Astrocyte (in vitro differentiated cells and primary cell): ENCODE measurements around the gene MRPS2. TPM values are rescaled to one million over a fixed set of nuclear protein-coding genes. Genes with fewer than 3 reads are reported as not detected.

Experiments
- DNase-seq: peaks from one replicate; pipeline ENCODE4 v3.0.0-alpha.2; 2010; ENCODE audit warnings: low read depth
- FAIRE-seq: peaks from 2 replicates; lab custom pipeline; 2011; peaks lifted over from hg19 to GRCh38; lab: Jason Lieb, UNC
- H2AFZ ChIP-seq: 2 replicates; pipeline ENCODE4 v1.6.0; 2012; ENCODE audit warnings: low read depth, low read length, inconsistent platforms
- H3K27ac ChIP-seq: 2 replicates; pipeline ENCODE4 v1.5.1; 2011; ENCODE audit warnings: low read depth, low read length, inconsistent platforms
- H3K27me3 ChIP-seq: 2 replicates; pipeline ENCODE4 v1.6.0; 2011; ENCODE audit warnings: low read length, inconsistent platforms; ENCODE audit not compliant: insufficient read depth
- H3K36me3 ChIP-seq: 2 replicates; pipeline ENCODE4 v1.5.1; 2011; ENCODE audit warnings: low read length, inconsistent platforms; ENCODE audit not compliant: insufficient read depth
- H3K4me1 ChIP-seq: 2 replicates; pipeline ENCODE4 v1.5.1; 2011; ENCODE audit warnings: low read length, inconsistent platforms; ENCODE audit not compliant: insufficient read depth
- H3K4me2 ChIP-seq: 2 replicates; pipeline ENCODE4 v1.6.0; 2012; ENCODE audit warnings: low read length, inconsistent platforms
- H3K4me3 ChIP-seq: 2 replicates; pipeline ENCODE4 v1.5.1; 2011; ENCODE audit warnings: low read depth, mild to moderate bottlenecking, low read length, inconsistent platforms; ENCODE audit not compliant: insufficient read depth
- H3K79me2 ChIP-seq: 2 replicates; pipeline ENCODE4 v1.6.0; 2012; ENCODE audit warnings: mild to moderate bottlenecking, low read length, inconsistent platforms; ENCODE audit not compliant: insufficient read depth
- H3K9ac ChIP-seq: 2 replicates; pipeline ENCODE4 v1.6.0; 2012; ENCODE audit warnings: mild to moderate bottlenecking, low read length, inconsistent platforms
- H3K9me3 ChIP-seq: 2 replicates; pipeline ENCODE4 v1.5.1; 2012; ENCODE audit warnings: low read depth, mild to moderate bottlenecking, low read length, inconsistent platforms; ENCODE audit not compliant: insufficient read depth
- H4K20me1 ChIP-seq: 2 replicates; pipeline ENCODE4 v1.6.0; 2012; ENCODE audit warnings: low read length, inconsistent platforms; ENCODE audit not compliant: insufficient read depth
- H3K27ac Mint-ChIP-seq: one replicate; pipeline ENCODE4 v1.8.0; 2021; ENCODE audit warnings: mild to moderate bottlenecking, mixed read lengths; ENCODE audit not compliant: unreplicated experiment
- H3K27me3 Mint-ChIP-seq: one replicate; pipeline ENCODE4 v1.8.0; 2021; ENCODE audit warnings: low read depth, mixed read lengths; ENCODE audit not compliant: unreplicated experiment
- H3K36me3 Mint-ChIP-seq: one replicate; pipeline ENCODE4 v1.8.0; 2021; ENCODE audit warnings: low read depth, mixed read lengths; ENCODE audit not compliant: unreplicated experiment
- H3K4me1 Mint-ChIP-seq: one replicate; pipeline ENCODE4 v1.8.0; 2021; ENCODE audit warnings: low read depth, mixed read lengths; ENCODE audit not compliant: unreplicated experiment
- H3K4me3 Mint-ChIP-seq: one replicate; pipeline ENCODE4 v1.8.0; 2021; ENCODE audit warnings: mild to moderate bottlenecking, moderate library complexity, mixed read lengths; ENCODE audit not compliant: unreplicated experiment
- H3K9me3 Mint-ChIP-seq: one replicate; pipeline ENCODE4 v1.8.0; 2021; ENCODE audit warnings: mild to moderate bottlenecking, mixed read lengths; ENCODE audit not compliant: unreplicated experiment
- EZH2 ChIP-seq: IDR thresholded peaks from 2 replicates; pipeline ENCODE4 v1.6.1; 2012; ENCODE audit warnings: mild to moderate bottlenecking, low read length, inconsistent platforms; ENCODE audit not compliant: insufficient read depth
- total RNA-seq: library from RNA; stranded (reverse); gene quantifications from 2 replicates; pipeline ENCODE4 v1.2.1, GENCODE V29; 2021
- TF ChIP-seq, protein P1 (sequence below): IDR thresholded peaks from 2 replicates; pipeline ENCODE4 v1.5.1; 2011; ENCODE audit warnings: low read depth, mild to moderate bottlenecking, inconsistent platforms, low read length, moderate library complexity; ENCODE audit not compliant: insufficient read depth

The MRPS2 gene
- total RNA-seq, 1 donor from 2014 or later: 38.6 TPM

DNA sequence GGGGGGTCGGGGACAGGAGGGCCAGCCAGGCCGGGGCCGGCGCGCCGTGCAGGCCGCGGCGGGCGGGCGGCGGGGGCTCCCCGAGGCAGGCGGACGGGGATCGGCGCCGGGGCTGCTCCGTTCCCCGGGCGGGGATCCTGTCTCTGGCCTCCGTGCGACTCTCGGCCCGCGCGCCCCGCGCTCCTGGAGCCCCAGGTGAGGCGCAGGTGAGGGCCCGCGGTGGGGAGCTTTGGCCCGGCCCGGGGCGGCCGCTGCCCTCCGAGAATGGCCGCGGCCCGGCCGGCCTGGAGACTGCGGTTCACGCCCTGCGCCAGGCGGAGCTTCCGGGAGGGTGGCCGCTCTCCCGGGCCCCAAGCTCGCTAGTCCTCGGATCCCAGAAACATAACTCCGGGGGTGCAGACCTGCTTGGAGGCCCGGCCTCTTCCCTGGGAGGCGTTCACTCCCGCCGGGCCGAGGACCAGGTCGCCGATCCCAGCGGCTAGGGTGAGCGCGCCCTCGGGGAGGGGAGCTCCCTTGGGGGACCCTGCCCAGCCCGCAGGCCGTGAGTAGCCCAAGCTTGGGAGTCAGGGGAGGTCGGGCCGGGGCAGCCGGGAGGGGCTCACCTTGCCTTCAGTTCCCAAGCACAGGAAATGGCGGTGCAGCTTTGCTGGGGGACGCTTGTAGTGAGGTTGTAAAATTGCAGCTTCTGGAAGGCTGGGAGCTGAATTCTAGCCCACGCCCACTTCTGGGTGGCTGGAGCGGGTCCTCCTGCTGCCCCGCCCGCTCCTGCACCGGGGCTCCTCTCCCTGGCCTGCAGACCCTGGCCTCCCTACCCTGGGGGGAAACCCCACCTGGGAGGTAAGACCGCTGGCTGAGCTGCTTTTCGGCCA, 20.2 kb upstream of the MRPS2 start:
- H3K27ac Mint-ChIP-seq: no peak overlapping the region
- no peak overlapping the region for H3K27ac ChIP-seq

DNA sequence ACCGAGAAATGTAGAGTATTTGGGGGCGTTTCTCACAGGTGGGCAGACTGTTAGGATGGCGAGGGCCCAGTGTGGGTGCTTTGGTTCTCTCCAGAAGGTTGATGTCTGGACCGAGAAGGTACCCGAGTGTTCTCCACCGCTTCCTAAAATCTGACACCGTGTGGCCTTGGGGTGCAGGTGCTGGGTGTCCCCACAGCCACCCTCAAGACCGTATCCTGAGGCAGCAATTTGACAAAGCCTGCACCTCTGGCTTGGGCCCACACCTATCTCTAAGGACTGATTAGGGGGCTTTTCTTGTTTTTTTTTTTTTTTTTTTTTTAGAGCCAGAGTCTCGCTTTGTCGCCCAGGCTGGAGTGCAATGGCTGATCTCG, 19.6 kb upstream of the MRPS2 start:
- no peaks in the 10 kb centered on the region for H3K79me2 ChIP-seq
- peaks cover 9% of the 10 kb centered on the region for H3K36me3 Mint-ChIP-seq
- peak overlapping the region; percentile 78 for H3K4me3 Mint-ChIP-seq
- H2AFZ ChIP-seq: peak overlapping the region; percentile 88
- H4K20me1 ChIP-seq: peaks cover 6% of the 10 kb centered on the region
- no peaks in the 10 kb centered on the region for H3K27me3 Mint-ChIP-seq
- H3K27ac Mint-ChIP-seq: no peak overlapping the region
- no peak for TF ChIP-seq EZH2
- TF ChIP-seq, protein P1, sequence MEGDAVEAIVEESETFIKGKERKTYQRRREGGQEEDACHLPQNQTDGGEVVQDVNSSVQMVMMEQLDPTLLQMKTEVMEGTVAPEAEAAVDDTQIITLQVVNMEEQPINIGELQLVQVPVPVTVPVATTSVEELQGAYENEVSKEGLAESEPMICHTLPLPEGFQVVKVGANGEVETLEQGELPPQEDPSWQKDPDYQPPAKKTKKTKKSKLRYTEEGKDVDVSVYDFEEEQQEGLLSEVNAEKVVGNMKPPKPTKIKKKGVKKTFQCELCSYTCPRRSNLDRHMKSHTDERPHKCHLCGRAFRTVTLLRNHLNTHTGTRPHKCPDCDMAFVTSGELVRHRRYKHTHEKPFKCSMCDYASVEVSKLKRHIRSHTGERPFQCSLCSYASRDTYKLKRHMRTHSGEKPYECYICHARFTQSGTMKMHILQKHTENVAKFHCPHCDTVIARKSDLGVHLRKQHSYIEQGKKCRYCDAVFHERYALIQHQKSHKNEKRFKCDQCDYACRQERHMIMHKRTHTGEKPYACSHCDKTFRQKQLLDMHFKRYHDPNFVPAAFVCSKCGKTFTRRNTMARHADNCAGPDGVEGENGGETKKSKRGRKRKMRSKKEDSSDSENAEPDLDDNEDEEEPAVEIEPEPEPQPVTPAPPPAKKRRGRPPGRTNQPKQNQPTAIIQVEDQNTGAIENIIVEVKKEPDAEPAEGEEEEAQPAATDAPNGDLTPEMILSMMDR: no peak
- no peaks in the 10 kb centered on the region for H3K27me3 ChIP-seq
- peak overlapping the region; percentile 97 for H3K4me2 ChIP-seq
- no peak for DNase-seq
- no peaks in the 10 kb centered on the region for H3K4me1 Mint-ChIP-seq
- peak overlapping the region; percentile 69 for H3K4me3 ChIP-seq
- H3K9ac ChIP-seq: peak overlapping the region; percentile 75
- H3K27ac ChIP-seq: no peak overlapping the region
- FAIRE-seq: no peak
- H3K4me1 ChIP-seq: no peaks in the 10 kb centered on the region
- no peaks in the 10 kb centered on the region for H3K9me3 Mint-ChIP-seq
- no peaks in the 10 kb centered on the region for H3K9me3 ChIP-seq
- no peaks in the 10 kb centered on the region for H3K36me3 ChIP-seq

More for the DNA sequence above, 20.2 kb upstream of the MRPS2 start:
- Histone ChIP-seq H3K4me1 (no peaks in the 10 kb centered on the region), H3K9ac (peak overlapping the region; percentile 75), H2AFZ (peak overlapping the region; percentile 88), H3K4me3 (peak overlapping the region; percentile 69), H3K79me2 (no peaks in the 10 kb centered on the region), H3K27me3 (no peaks in the 10 kb centered on the region), H3K4me2 (peak overlapping the region; percentile 97), H3K36me3 (no peaks in the 10 kb centered on the region), H4K20me1 (peaks cover 6% of the 10 kb centered on the region), H3K9me3 (no peaks in the 10 kb centered on the region)
- TF ChIP-seq, protein P1: no peak
- TF ChIP-seq EZH2: no peak
- Mint-ChIP-seq H3K27me3 (no peaks in the 10 kb centered on the region), H3K36me3 (peaks cover 7% of the 10 kb centered on the region), H3K4me1 (no peaks in the 10 kb centered on the region), H3K9me3 (no peaks in the 10 kb centered on the region), H3K4me3 (peak overlapping the region; percentile 78)
- DNase-seq (no peak), FAIRE-seq (no peak)
